ENCODE measurements around the gene ATP6V1B1. TPM values are rescaled to one million over a fixed set of nuclear protein-coding genes. Genes with fewer than 3 reads are reported as not detected.

Gene ATP6V1B1
- total RNA-seq, 1 donor: not detected

- H3K4me3 ChIP-seq (ENCODE audit: low read depth, low read length): no peak overlapping the region
- DNase-seq (ENCODE audit: low read depth): no peak
- TF ChIP-seq CTCF (IDR thresholded peaks at IDR 0.05; ENCODE audit: insufficient read depth, low read depth, low read length): no peak
Measured at GRCh38 chr2:70895249-70895648, 40.5 kb upstream of the ATP6V1B1 start.

DNA sequence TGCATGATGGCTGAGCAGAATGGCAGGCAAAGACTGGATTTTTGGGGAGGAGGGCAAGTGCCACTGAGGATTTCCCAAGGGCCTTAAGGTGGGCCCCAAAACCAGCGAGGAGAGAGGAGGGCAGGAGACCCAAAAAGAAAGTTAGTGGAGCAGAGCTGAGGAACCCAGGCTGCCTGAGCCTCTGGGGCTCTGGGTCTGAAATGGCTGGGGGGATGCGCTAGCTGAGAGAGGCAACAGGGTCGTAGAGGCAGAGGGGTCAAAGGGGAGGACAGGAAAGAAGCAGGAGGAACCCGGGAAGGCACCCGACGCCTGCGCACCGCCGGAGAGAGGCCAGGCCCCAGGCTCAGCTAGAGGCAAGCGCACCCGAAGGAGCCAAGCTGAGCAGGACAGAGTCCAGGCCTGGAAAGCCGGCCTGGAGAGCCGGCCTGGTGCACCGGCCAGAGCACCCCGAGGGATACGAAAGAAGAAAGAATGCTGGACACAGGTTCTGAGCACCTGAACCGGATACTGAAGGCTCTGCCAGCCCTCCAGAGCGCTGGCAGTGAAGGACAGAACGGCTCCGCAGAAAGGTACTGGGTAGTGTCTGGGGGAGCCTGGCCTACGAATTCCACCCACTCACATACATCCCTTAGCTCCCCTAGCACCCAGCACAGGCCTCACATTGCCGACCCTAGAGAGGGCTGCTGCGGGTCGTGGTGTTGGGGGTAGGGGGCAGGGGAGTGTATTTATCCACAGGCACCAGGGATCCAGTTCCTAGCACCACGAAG lies 39.5 kb upstream of the ATP6V1B1 start:
- no peak overlapping the region for H3K4me3 ChIP-seq (ENCODE audit: low read depth, low read length)
- no peak for DNase-seq (ENCODE audit: low read depth)
- no peak for TF ChIP-seq CTCF (IDR thresholded peaks at IDR 0.05; ENCODE audit: insufficient read depth, low read depth, low read length)

- no peak overlapping the region for H3K4me3 ChIP-seq (ENCODE audit: low read depth, low read length)
- DNase-seq (ENCODE audit: low read depth): no peak
- TF ChIP-seq CTCF (IDR thresholded peaks at IDR 0.05; ENCODE audit: insufficient read depth, low read depth, low read length): no peak
Measured at GRCh38 chr2:70896765-70897202, 38.9 kb upstream of the ATP6V1B1 start.

DNA sequence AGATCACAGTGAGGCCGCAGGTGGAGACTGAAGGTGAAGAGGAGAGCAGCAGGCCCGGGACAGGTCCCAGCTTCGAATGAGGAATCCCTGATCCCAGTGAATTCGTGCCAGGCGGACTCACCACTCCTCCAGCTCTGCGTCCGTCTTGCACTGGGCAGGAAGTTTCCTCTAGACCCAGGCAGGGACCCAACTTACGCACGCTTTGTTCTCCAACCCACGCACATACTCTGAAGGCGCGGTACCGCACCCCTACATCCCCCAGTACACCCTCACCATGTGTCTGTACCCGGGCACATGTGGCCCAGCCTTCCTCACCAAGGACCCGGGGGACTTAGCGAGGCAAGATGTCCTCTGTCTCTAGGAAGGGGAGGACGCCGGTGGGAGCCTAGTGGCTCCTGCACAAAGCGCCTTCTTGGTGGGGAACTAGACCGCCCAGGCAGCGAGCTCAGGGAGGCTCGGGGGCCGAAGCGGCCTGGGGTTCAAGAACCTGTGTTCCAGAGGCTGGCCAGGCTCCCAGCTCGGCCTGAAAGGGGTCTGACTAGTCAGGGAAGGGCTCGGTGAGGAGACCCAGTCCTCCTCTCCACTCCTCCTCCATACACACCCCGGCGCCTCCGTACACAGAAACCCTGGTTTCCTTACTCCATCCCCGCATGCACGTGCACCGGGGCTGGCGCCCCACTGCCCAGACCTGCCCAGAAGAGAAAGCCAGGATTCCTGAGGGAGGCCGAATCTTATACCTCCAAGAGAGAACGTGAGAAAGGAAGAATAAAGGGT lies 38.3 kb upstream of the ATP6V1B1 start:
- no peak for DNase-seq (ENCODE audit: low read depth)
- no peak for TF ChIP-seq CTCF (IDR thresholded peaks at IDR 0.05; ENCODE audit: insufficient read depth, low read depth, low read length)
- H3K4me3 ChIP-seq (ENCODE audit: low read depth, low read length): no peak overlapping the region

- H3K4me3 ChIP-seq (ENCODE audit: low read depth, low read length): no peak overlapping the region
- TF ChIP-seq CTCF (IDR thresholded peaks at IDR 0.05; ENCODE audit: insufficient read depth, low read depth, low read length): no peak
- DNase-seq (ENCODE audit: low read depth): no peak
Measured at GRCh38 chr2:70897977-70898226, 37.8 kb upstream of the ATP6V1B1 start.

GRCh38 chr2:70898363-70899240 lies 37.1 kb upstream of the ATP6V1B1 start:
- TF ChIP-seq CTCF (IDR thresholded peaks at IDR 0.05; ENCODE audit: insufficient read depth, low read depth, low read length): no peak
- no peak for DNase-seq (ENCODE audit: low read depth)
- no peak overlapping the region for H3K4me3 ChIP-seq (ENCODE audit: low read depth, low read length)
